NOMO-1 treated with dmso at 0.1 percent for 144 hours (cell line): ENCODE results near the gene PSME4.

ENCODE experiments used
- DNase-seq: peaks from one replicate; lab custom pipeline; 2025; ENCODE audit not compliant: unreplicated experiment; lab: John Stamatoyannopoulos, UW

The PSME4 gene, protein sequence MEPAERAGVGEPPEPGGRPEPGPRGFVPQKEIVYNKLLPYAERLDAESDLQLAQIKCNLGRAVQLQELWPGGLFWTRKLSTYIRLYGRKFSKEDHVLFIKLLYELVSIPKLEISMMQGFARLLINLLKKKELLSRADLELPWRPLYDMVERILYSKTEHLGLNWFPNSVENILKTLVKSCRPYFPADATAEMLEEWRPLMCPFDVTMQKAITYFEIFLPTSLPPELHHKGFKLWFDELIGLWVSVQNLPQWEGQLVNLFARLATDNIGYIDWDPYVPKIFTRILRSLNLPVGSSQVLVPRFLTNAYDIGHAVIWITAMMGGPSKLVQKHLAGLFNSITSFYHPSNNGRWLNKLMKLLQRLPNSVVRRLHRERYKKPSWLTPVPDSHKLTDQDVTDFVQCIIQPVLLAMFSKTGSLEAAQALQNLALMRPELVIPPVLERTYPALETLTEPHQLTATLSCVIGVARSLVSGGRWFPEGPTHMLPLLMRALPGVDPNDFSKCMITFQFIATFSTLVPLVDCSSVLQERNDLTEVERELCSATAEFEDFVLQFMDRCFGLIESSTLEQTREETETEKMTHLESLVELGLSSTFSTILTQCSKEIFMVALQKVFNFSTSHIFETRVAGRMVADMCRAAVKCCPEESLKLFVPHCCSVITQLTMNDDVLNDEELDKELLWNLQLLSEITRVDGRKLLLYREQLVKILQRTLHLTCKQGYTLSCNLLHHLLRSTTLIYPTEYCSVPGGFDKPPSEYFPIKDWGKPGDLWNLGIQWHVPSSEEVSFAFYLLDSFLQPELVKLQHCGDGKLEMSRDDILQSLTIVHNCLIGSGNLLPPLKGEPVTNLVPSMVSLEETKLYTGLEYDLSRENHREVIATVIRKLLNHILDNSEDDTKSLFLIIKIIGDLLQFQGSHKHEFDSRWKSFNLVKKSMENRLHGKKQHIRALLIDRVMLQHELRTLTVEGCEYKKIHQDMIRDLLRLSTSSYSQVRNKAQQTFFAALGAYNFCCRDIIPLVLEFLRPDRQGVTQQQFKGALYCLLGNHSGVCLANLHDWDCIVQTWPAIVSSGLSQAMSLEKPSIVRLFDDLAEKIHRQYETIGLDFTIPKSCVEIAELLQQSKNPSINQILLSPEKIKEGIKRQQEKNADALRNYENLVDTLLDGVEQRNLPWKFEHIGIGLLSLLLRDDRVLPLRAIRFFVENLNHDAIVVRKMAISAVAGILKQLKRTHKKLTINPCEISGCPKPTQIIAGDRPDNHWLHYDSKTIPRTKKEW (N-terminal part only)

DNA sequence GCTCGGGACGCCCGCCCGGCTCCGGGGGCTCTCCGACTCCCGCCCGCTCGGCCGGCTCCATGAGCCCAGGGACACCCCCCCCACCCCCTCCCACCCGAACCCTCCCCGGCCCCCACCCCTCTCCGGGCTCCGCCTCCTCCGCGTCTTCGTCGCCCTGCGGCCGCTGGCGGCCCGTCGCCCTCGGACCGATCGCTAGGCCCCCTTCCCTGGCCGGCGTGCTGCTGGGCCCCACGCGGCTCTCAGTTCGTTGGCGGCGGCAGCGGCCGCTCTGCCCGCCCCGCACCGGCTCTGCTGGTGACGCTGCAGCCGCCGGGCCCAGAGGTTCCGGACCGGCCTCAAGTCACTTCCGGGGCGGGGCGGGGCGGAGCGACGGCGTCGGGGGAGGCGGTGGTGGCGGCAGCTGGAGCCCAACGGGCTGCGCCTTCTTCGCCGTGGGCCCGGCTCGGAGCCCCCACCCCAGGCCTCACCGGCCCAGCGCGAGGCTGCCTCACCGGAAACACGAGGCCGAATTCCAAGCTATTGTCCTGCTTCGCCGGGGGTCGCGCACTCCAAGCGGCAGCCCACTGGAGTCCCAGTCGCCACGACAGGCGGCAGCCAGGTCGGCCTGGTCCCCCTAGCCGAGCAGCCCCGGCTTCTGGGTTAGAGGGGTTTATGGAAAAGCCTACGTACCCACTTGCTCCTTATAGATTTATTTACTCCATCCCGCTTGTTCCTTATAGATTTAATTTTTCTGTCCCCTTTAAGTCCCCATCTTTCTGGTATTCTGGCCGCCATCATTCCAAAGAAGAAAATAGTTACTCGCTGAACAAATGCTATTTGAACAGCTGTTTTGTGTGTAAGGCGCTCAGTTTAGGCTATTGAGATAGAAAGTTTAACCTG is at the start of gene PSME4:
Gene PSME4, minus strand, starts transcription at position 270 of the 879 bp plus-strand sequence. Its CDS starts 209 bp downstream, at position 61.
- peak; percentile 78 for DNase-seq

DNA sequence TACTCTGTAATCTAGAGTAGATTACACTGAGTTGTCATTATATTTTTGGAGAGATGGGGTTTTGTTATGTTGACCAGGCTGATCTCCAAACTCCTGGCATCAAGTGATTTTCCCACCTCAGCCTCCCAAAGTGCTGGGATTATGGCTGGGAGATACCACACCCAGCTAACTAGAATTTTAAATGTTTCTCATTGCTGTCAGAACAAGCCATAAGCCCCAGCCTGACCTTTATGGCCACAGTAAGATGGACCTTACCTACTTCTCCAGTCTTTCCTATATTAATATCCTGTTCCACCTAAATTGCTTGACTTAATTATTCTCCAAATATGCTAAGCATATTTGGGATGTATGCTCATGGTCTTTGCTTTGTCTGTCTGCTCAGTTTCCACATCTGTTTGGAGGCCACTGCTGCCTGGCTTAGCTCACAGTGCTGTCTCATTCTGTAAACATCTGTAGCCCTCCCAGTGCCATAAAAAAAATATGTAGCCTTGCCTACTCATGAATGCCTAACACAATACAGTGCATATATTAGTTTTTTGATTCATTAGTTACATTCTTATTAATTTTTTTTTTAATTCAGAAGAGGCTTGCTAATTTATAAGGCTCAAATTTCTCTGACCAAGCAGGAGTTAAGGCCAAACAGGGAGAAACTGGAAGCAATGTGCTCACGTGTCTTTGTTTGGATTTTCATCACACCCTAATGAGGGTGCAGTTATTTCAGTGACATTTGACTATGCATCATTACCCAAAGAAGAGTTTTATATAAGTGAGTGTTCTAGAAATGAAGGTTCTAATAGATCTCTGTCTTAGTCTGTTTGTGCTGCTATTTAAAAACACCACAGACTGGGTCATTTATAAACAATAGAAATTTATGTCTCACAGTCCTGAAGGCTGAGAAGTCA is 45.3 kb upstream of the PSME4 start:
- no peak for DNase-seq

DNA sequence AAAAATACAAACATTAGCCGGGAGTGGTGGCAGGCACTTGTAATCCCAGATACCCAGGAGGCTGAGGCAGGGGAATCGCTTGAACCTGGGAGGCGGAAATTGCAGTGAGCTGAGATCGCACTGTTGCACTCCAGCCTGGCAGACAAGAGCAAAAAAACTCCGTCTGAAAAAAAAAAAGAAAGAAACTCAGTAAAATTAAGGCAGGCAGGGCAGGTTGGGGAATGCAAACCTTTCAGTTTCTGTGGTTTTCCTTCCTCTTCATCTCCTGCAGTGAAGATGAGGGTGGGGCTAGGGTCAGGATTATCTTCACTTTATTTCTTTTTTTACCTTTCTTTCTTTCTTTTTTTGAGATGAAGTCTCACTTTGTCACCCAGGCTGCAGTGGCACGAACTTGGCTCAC is 43.2 kb upstream of the PSME4 start:
- no peak for DNase-seq

DNA sequence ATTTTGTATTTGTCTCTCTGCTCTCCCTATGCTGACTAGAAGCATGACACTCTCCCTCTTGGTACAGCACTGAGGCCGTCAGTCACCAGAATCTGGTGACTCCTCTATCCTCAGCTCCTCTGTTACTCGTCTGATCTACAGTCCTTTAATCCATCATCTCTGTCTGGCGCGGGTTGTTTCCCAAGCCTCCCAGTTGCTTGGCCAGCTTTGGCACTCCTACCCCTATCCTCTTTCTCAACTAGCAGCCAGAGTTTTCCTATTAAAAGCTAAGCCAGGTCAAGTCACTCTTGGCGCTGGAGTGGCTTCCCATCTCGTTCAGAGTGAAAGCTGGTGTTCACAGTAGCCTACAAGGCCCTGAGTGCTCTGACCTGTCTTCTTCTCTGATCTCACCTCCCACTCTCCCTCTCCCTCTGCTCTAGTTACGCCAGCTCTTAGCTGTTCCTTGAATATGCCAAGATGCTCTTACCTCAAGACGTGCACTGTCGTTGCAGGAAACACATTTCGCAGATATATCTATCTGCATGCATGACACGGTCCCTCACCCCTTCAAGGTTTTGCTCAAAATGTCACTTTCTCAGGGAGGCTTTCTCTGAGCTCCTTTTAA is 41.8 kb upstream of the PSME4 start:
- DNase-seq, result no peak

DNA sequence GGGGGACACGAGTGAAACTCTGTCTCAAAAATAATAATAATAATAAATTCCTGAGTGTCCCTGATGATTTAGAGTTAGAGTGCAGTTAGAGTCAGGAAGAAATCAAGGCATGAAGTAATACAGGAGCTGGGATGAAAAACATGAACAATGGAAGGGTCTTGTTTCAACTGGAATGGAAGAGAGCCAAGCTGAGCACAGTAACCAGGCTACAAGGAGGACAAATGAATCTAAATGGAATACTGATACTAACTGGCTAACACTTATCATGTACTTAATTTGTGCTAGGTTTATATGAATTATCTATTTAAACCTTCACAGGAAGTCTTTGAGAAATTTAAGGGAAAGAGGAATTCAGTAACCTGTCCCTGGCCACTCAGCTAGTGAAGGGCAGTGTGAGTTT is 38.8 kb upstream of the PSME4 start:
- no peak for DNase-seq

DNA sequence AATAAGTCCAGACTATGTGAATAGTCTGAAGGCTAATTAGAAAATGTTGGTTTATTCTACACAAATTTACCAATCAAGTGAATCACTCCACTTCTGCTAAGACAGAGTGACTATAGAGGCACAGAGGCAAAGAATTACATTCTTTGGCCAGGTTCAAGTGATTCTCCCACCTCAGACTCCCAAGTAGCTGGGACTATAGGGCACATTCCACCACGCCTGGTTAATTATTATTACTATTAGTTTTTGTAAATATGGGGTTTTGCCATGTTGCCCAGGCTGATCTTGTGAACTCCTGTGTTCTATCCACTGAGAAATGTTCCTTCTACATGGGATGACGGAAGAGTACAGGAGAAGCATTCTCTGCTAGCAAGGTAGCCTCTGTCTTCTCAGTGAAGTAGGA is 37.6 kb upstream of the PSME4 start:
- no peak for DNase-seq

DNA sequence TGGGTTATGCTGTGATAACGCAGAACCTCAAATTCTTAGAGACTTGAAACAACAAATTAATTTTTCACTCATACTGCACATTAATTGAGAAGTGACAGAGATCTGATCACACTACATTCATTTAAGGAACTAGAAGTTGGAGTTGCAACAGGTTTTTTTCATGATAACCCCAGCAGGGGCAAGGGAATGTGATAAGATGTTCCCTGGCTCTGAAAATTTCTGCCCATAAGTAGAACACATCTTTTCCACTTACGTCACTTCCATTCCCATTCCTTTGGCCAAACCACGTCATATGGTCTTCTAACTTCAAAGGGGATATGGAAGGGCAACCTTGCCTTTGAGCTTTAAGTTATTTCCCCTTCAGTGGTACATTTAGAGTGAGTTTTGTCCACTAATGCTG is 29.7 kb upstream of the PSME4 start:
- DNase-seq, result no peak

DNA sequence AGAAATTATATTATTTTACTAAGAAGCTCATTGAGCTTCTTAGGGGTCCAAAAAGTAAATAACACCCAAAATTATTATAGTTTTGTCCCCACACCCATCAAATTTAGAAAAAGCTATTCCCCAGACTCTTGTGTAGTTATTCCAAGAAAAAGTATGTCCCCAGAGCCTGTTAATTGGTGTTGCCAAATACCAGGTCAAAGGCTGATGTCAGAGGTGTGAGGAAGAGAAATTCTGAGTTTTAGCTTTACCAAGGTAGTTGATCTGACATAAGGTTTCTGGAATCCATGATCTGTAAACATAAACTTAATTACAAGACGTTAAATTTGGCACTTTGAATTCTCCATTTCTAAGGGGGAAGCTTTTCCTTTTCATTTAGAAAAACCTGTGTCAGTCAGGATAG is 29.3 kb upstream of the PSME4 start:
- no peak for DNase-seq

DNA sequence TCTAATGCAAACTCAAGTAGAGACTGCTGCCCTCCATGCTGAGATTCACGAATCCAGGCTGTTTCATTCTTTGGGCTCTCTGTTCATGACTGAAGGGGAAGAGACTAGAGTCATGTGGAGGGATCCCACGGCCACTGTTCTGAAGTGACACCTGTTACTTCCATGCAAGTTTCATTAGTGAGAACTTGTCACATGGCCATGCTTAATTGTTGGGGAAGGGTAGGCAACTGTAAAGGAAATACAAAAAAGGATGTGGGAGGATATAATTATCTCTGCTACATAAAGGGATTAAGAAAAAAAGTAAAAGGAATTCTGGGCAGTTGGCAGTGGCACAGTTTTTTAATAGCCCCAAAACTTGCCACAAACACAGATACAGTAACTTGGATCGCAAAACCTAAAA is 28.0 kb upstream of the PSME4 start:
- DNase-seq, result no peak

DNA sequence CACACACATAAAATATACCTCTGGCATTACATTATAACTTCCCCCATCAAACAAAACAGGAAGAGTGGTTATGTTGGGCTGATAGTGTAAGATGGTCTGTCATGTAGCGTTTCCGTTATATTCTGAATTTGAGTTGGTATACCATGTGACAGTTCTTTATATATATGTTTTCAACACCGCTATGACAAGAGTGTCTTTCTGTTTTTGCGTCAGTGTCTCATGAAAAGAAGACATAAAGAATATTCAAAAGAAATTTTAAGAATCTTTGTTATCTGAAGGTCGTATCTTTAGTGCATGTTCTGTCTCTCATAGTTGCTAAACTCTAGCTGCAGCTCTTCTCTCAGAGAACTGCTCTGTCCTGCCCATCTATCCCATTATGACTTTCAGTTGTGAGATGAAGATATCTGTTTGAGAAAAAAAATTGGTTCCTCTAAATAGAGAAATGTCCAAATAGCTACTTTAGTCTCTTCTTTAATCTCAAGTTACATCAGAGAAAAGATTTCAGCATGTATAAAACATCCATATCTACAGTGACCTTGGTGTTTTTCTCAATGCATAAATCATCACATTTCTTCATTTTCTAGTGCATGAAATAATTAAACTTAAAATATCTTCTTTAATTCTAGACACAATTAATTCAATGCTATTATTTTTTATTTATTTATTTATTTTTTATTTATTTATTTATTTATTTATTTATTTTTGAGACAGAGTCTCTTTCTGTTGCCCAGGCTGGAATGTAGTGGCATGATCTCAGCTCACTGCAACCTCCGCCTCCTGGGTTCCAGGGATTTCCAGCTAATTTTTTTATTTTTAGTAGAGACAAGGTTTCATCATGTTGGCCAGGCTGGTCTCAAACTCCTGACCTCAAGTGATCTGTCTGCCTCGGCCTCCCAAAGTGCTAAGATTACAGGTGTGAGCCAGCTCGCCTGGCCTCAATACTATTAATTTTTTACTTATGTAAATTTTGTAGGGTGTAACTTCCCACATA is 24.3 kb upstream of the PSME4 start:
- DNase-seq, result no peak

DNA sequence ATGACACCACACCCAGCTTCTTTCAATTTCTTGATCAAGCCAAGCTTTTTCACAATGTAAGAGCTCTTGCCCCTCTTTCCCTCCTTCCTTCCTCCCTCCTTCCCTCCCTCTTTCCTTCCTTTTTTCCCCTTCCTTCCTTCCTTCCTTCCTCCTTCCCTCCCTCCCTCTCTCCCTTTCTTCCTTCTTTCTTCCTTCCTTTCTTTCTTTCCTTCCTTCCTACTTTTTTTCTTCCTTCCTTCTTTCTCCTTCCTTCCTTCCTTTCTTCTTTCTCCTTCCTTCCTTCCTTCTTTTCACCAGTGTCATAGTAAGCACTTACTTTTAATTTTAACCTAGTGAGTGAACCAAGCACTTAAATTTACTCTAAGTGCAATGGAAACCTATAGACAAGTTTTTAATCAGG is 21.2 kb upstream of the PSME4 start:
- DNase-seq, result no peak

DNA sequence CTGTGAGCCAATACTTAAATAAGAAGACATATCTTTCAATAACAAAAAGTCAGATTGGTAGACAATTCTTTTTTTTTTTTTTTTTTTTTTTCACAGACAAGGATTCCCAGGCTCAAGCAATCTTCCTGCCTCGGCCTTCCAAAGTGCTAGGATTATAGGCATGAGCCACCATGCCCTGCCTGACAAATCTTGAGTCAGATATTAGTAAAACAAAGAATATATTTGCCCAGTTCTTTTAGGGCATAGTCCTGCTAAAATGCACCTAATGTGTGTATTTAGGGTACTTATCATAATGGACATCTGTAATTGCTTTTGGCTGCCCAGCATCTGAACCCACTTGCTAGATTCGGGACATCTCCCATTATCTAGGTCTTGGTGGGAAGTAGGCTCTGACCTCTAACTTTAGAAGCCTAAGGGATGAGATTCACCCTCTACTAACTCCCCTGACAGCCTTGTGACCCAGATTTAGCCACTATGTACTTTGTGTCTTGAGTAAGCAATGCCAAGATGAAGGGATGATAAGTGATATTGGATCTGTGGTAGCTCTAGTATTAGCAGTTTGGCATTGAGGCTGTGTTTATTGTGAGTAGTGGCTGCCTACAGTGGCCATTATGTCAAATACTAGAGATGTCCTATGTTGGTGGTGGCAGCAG is 18.5 kb upstream of the PSME4 start:
- no peak for DNase-seq

DNA sequence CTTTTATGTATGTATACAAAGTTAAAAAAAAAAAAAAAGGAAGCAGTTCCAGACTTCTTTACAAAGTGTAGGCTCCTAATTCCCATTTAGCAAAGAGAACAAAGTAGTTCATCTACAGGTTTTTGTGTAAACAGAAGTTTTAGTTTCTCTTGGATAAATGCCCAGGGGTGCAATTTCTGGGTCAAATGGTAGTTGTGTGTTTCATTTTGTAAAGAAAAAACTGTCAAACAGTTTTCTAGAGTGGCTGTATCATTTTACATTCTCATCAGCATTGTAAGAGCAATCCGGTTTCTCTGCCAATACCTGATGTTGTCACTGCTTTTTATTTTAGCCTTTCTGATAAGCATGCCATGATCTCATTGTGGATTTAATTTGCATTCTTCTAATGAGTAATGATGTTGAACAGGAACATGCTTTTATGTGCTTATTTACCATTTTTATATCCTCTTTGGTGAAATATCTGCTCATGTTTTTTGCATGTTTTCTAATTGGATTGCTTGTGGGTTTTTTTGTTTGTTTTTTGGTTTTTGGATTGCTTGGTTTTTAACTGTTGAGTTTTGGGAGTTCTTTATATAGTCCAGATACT is 16.6 kb upstream of the PSME4 start:
- DNase-seq, result no peak

DNA sequence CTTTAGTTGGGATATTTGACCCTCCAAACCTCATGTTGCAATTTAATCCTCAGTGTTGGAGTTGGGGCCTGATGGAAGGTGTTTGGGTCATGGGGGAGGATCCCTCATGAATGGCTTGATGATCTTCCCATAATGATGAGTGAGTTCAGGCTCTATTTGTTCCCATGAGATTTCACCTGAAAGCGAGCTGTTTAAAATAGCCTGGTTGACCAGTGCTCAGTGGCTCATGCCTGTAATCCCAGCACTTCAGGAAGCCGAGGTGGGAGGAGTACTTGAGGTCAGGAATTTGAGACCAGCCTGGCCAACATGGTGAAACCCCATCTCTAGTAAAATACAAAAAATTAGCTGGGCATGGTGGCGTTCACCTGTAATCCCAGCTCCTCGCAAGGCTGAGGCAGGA is 14.9 kb upstream of the PSME4 start:
- DNase-seq, result no peak

DNA sequence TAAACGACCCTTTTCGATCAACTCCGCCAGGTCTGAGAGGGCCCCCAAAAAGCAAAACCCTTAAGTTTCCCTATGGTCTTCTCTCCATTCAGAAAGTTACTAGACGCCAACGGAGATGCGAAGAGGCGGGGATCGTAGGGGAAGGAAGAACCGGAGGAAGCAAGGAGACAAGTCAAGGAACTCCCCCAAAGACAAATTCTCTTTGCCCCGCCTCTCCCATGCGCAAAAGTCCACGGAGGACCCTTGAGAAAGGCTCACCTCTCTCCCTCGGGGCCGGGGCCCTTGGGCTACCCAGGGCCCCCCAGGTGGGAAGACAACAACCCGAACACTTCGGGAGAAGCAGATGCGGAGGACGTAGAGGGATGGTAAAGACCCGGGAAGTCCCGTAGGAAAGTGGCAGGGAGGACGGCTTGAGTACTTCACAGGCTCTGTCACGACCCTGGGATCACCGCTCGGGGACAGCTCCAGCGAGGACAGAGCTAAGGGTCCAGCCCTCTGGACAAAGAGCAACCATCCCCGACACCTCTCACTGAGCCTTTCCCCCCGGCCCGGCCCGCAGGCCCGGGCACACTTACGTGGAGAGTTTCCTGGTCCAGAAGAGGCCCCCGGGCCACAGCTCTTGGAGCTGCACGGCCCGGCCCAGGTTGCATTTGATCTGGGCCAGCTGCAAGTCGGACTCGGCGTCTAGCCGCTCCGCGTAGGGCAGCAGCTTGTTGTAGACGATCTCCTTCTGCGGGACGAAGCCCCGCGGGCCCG is 647 bp downstream of the PSME4 start:
- peak; percentile 29 for DNase-seq

DNA sequence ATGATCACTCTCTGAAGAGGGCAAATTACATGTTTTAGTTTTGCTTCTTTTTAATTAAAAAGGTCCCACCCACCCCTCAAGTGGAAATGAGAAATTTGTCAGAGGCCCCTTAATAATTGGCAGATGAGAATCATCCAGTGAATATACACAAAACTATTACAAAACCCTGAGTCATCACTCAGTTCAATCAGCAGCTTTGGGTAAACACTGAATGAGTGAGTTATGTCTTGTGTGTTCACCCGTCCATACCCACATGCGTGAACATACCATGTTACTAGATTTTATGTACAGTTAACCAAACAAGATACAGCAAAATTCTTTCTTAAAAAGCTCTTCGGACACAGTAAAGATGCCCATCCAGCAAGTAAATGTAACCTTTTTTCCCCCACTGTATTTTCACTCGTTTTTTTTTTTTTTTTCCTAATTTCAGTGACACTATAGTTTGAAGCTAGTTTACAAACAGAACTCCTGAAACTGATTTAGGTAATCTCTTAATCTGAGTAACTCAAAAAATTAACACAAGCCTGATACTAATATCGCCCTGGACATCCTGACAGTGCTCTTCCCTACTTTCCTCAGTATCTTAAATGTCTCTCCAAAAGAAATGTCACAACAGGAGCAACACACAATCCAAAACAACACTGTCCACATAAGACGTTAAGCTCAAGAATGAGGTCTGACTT is 1.4 kb downstream of the PSME4 start:
- DNase-seq, result no peak
